BJ (cell line): Measurements from ENCODE around the gene SERPINB2. TPM values are rescaled to one million over a fixed set of nuclear protein-coding genes. Genes with fewer than 3 reads are reported as not detected.
"Not testable (repeated sequence)": the region's sequence is repeated elsewhere in the genome, so short reads cannot be mapped to it uniquely, and the experiment has no call there.

ENCODE experiments used
- CTCF ChIA-PET: fragments of 350-600 bp; formaldehyde crosslinking; extraction: SDS; loops from one replicate; lab custom pipeline; 2021; ENCODE audit warnings: antibody characterized with exemption, inconsistent platforms; lab: Yijun Ruan, JAX
- POLR2A ChIA-PET: fragments of 300-600 bp; sonication (Branson Sonifier 250); formaldehyde crosslinking; extraction: SDS; loops from one replicate; lab custom pipeline; 2021; ENCODE audit warnings: antibody characterized with exemption; lab: Charles Lee
- DNase-seq: peaks from one replicate; pipeline ENCODE4 v3.0.0-alpha.2; 2011; ENCODE audit warnings: low read depth
- H3K27me3 ChIP-seq: 2 replicates; pipeline ENCODE4 v1.6.0; 2011; ENCODE audit warnings: low read length; ENCODE audit not compliant: control insufficient read depth, insufficient read depth
- H3K36me3 ChIP-seq: 2 replicates; pipeline ENCODE4 v1.5.1; 2011; ENCODE audit warnings: low read length; ENCODE audit not compliant: control insufficient read depth, insufficient read depth
- H3K4me3 ChIP-seq: 2 replicates; pipeline ENCODE4 v1.5.1; 2011; ENCODE audit warnings: low read depth, mild to moderate bottlenecking, control low read depth, low read length
- polyA plus RNA-seq: library from polyadenylated mRNA; depleted of rRNA; stranded (reverse); fragments of >200 nt; gene quantifications from 2 replicates; pipeline ENCODE4 v1.2.3, GENCODE V29; 2011; rRNA removed
- TF ChIP-seq, protein P1 (sequence below): IDR thresholded peaks from 2 replicates; pipeline ENCODE4 v1.5.1; 2011; ENCODE audit warnings: low read depth, mild to moderate bottlenecking, control low read depth, inconsistent platforms, low read length, moderate library complexity; ENCODE audit not compliant: insufficient read depth

Gene SERPINB2
- polyA plus RNA-seq, 1 experiment, result 15.2 TPM

DNA sequence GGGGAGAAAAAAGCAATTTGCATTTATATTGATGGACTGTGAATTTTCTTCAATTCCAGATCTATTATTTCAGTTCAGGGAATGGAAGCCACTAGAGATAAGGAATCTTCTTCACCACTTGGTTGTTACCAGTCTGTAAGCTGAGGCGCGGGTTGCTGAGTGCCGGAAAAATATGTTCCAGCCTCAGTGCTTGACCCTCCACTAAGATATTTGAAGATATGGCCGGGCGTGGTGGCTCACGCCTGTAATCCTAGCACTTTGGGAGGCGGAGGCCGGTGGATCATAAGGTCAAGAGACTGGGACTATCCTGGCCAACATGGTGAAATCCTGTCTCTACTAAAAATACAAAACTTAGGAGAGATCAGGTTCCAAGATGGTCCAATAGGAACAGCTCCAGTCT, 52.5 kb downstream of the SERPINB2 start:
- Histone ChIP-seq H3K4me3 (no peak overlapping the region), H3K27me3 (no peaks in the 10 kb centered on the region; the same call in 1 of the 2 replicates), H3K36me3 (no peaks in the 10 kb centered on the region)
- DNase-seq, result no peak
- CTCF ChIA-PET, result interaction anchor here (7.7 kb wide), 1 partner anchor 22 kb away, joined by 47 read pairs; no protein-coding TSS in a partner anchor
- TF ChIP-seq, protein P1, sequence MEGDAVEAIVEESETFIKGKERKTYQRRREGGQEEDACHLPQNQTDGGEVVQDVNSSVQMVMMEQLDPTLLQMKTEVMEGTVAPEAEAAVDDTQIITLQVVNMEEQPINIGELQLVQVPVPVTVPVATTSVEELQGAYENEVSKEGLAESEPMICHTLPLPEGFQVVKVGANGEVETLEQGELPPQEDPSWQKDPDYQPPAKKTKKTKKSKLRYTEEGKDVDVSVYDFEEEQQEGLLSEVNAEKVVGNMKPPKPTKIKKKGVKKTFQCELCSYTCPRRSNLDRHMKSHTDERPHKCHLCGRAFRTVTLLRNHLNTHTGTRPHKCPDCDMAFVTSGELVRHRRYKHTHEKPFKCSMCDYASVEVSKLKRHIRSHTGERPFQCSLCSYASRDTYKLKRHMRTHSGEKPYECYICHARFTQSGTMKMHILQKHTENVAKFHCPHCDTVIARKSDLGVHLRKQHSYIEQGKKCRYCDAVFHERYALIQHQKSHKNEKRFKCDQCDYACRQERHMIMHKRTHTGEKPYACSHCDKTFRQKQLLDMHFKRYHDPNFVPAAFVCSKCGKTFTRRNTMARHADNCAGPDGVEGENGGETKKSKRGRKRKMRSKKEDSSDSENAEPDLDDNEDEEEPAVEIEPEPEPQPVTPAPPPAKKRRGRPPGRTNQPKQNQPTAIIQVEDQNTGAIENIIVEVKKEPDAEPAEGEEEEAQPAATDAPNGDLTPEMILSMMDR, result no peak
- POLR2A ChIA-PET, result no interaction called here

DNA sequence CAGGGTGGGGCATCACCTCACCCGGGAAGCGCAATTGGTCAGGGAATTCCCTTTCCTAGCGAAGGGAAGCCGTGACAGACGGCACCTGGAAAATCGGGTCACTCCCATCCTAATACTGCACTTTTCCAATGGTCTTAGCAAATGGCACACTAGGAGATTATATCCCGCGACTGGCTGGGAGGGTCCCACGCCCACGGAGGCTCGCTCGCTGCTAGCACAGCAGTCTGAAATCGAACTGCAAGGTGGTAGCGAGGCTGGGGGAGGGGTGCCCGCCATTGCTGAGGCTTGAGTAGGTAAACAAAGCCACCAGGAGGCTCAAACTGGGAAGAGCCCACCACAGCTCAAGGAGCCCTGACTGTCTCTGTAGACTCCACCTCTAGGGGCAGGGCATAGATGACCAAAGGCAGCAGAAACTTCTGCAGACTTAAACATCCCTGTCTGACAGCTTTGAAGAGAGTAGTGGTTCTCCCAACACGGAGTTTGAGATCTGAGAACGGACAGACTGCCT, 53.1 kb downstream of the SERPINB2 start:
- CTCF ChIA-PET, result interaction anchor here (7.7 kb wide), 1 partner anchor 21 kb away, joined by 47 read pairs; no protein-coding TSS in a partner anchor
- DNase-seq, H3K27me3 ChIP-seq, H3K4me3 ChIP-seq, POLR2A ChIA-PET, H3K36me3 ChIP-seq: not testable (repeated sequence)

DNA sequence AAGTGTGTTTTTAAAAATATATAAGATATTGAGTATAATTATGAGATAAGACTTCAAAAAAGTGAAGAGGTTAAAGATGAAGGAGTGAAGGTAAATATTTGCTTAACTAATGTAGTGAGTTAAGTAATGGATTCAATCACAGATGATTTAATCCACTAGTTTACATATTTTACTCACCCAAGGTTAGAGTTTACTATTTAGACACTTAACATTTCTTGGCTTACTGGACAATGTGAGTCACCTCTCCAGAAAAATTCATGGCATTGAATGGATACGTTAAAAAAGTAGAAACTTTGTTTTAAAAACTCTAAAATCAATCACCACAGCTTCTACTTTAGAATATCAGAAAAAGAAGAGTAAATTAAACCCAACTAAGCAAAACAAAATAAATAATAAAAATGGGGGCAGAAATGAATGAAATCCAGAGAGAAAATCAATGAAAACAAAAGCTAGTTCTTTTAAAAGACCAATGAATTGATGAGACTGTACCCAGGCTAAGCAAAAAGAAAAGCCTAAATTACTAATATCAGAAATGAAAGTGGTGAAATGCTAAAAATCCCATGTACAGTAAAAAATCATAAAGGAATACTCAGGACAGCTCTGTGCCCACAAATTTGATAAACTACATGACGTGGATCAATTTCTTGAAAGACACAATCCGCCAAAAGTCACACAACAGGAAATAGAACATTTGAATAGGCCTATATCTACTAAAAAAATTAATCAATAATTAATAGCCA, 59.7 kb downstream of the SERPINB2 start:
- POLR2A ChIA-PET, result no interaction called here
- DNase-seq, result no peak
- Histone ChIP-seq H3K4me3 (no peak overlapping the region), H3K27me3 (no peaks in the 10 kb centered on the region), H3K36me3 (no peaks in the 10 kb centered on the region)
- TF ChIP-seq, protein P1, result no peak
- CTCF ChIA-PET, result interaction anchor here (1.0 kb wide), 1 partner anchor 10 kb away, joined by 4 read pairs; no protein-coding TSS in a partner anchor

DNA sequence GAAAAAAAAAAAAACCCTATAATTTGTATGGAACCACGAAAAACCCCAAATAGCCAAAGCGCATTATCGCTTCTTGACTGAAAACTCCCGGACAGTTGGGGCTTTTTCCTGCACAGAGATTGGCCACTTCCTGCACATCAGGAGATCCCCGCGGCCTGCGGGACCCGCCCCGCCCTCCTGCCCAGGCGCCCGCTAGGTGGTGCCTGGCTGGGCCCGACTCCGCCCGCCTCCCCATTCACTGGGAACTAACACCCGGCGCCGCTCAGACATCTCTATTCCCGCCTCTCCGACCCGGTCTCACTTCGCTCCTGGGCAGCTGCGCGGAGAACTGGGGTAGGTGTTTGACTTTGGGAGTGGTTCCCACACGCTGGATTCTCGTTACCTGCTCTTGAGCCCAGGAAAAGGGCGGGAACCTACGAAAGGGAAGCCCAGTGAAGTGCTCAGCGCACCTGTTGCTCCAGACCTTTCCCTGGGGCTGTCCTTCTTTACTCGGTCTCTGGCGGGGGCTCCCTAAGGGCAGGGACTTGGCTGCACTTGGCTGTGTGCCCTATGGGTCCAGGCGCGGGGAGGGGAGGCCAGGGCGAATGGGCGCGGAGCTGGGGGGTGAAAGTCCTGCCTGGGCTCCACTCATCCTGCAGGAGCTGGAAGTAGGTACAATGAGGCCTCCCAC, 61.7 kb downstream of the SERPINB2 start, which contains the start of gene HMSD:
TSS of gene HMSD (plus strand) at position 234 of the 670 bp plus-strand sequence. CDS start 4,155 bp downstream, outside the sequence.
- Histone ChIP-seq H3K4me3 (peak within 1 kb of the TSS; percentile 14; the same call in 1 of the 2 replicates), H3K36me3 (no peaks in the 10 kb centered on the region), H3K27me3 (no peaks in the 10 kb centered on the region)
- no peak for DNase-seq
- ChIA-PET POLR2A (no interaction called here), CTCF (interaction anchor here (0.8 kb wide), 1 partner anchor 13 kb away, joined by 3 read pairs; no protein-coding TSS in a partner anchor)
- TF ChIP-seq, protein P1, result peak; percentile 52

DNA sequence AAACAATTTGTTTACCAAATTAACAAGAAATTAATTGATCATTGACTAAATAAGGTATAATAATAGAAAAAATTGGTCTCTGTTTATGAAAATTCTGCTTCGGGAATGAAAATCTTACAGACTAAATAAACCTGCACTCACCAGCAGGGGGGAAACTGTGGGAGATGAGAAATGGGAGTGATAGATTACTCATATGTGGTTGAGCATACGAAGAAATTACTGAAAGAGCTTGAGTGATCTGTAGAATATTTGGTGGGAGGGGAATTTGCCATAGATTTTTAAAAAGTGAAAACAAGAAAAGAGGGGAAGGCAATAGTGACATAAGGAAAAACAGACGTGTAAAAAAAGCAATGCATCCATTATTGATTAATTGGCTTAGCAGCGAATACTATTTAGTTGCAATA, 63.8 kb downstream of the SERPINB2 start:
- Histone ChIP-seq H3K4me3 (no peak overlapping the region), H3K27me3 (no peaks in the 10 kb centered on the region), H3K36me3 (no peaks in the 10 kb centered on the region)
- ChIA-PET CTCF (no interaction called here), POLR2A (no interaction called here)
- TF ChIP-seq, protein P1, result peak; percentile 26
- no peak for DNase-seq

Other genes with a start within 250 kb of the SERPINB2 start
- gene SERPINB4, start 243.4 kb upstream of the SERPINB2 start, polyA plus RNA-seq, result 0.06 TPM in 1 of 2 replicates, not detected in the other
- not detected in 2 replicates for gene SERPINB3, start 225.8 kb upstream of the SERPINB2 start, polyA plus RNA-seq
- not detected in 2 replicates for gene SERPINB11, start 184.7 kb upstream of the SERPINB2 start, polyA plus RNA-seq
- 149 and 246 TPM in 2 replicates for gene SERPINB7, start 112.3 kb upstream of the SERPINB2 start, polyA plus RNA-seq
- gene SERPINB10, start 20.3 kb downstream of the SERPINB2 start, polyA plus RNA-seq, result 0.38 and 0.85 TPM in 2 replicates
- 0.26 and 0.39 TPM in 2 replicates for gene HMSD, start 61.6 kb downstream of the SERPINB2 start, polyA plus RNA-seq
- gene SERPINB8, start 82.4 kb downstream of the SERPINB2 start, polyA plus RNA-seq, result 18.4 and 27.0 TPM in 2 replicates